ENCODE measurements around the gene MAN2A2. TPM values are rescaled to one million over a fixed set of nuclear protein-coding genes. Genes with fewer than 3 reads are reported as not detected.

The MAN2A2 gene
- total and polyA plus RNA-seq, 9 of the 15 experiments (the other 6 are each of a cell fraction or from before 2014, with no cell fraction given): 7.3 to 151 (median 43.4) TPM

DNA sequence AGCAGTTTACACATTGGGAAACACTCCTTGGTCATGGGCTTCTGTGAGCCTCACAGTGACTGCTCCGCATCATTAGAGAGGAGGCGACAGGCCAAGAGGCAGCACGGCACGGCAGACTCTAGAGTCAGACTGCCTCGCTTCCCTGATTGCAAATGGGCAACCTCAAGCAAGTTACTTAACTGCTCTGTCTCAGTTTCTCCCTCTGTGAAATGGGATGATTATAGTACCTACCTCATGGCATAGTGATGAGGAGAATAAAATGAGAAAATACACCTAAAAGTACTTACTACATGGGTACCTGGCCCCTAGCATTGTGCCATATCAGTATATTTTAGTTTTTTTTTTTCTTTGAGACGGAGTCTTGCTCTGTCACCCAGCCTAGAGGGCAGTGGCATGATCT, 47.6 kb downstream of the MAN2A2 start:
- ATAC-seq (no peak), DNase-seq (ENCODE audit: extremely low read depth in 1 of 4, low spot score in 3 of 4) (no peak), FAIRE-seq (no peak)
- no peak overlapping the region for H3K4me3 ChIP-seq
- peaks cover 19 to 56% of the 10 kb centered on the region in 2 experiments; a peak in 4 of 5 replicates for H3K4me1 ChIP-seq (replicated peaks in 1 of 2; ENCODE audit: control insufficient read depth in 2 of 2, insufficient read depth in 2 of 2, low read length in 2 of 2)
- peaks cover 3% of the 10 kb centered on the region for H3K9me1 ChIP-seq (ENCODE audit: control insufficient read depth, insufficient read depth, low read length)
- peaks cover 76% of the 10 kb centered on the region for H3K36me3 ChIP-seq (ENCODE audit: control insufficient read depth, insufficient read depth, low read length)
- in situ Hi-C loops (cut with MboI) (no loop called here), intact Hi-C loops (cut with micrococcal nuclease) (no loop called here)
- H3K9me3 ChIP-seq (replicated peaks; ENCODE audit: control insufficient read depth, insufficient read depth, low read depth, low read length): no peaks in the 10 kb centered on the region
- no peaks in the 10 kb centered on the region for H3K27me3 ChIP-seq (ENCODE audit: control insufficient read depth in 2 of 2, insufficient read depth in 2 of 2, low read length in 2 of 2)
- H2AFZ ChIP-seq (ENCODE audit: low read depth, low read length): no peak overlapping the region
- H3K4me2 ChIP-seq (ENCODE audit: insufficient read depth, low read length): no peak overlapping the region
- 90% methylated on average over 6 of the region's 6 CpGs for WGBS (ENCODE audit: insufficient coverage, low coverage, missing lambda C conversion rate)
- no peak overlapping the region for H3K9ac ChIP-seq (ENCODE audit: insufficient read depth in 1 of 2, low read depth in 2 of 2, low read length in 2 of 2)
- H3K79me2 ChIP-seq (ENCODE audit: control insufficient read depth, insufficient read depth, low read length): peaks cover 6% of the 10 kb centered on the region
- no TSS peak for BruUV-seq (replicated peaks)
- ChIA-PET POLR2A (interaction anchor here (2.4 to 2.5 kb wide), 2 partner anchors 8 to 18 kb away, joined by 13 to 20 read pairs; partner anchors contain the start of gene HDDC3), CTCF (ENCODE audit: low intra/inter-chr PET ratio) (no interaction called here)
- TF ChIP-seq NCOA4 (IDR thresholded peaks at IDR 0.05; ENCODE audit: partially characterized antibody): no peak
- no peak for TF ChIP-seq SIN3A (IDR thresholded peaks at IDR 0.05; ENCODE audit: borderline replicate concordance in 2 of 2, control insufficient read depth in 1 of 2, low read depth in 2 of 2, low read length in 2 of 2)
- TF ChIP-seq, protein P1, sequence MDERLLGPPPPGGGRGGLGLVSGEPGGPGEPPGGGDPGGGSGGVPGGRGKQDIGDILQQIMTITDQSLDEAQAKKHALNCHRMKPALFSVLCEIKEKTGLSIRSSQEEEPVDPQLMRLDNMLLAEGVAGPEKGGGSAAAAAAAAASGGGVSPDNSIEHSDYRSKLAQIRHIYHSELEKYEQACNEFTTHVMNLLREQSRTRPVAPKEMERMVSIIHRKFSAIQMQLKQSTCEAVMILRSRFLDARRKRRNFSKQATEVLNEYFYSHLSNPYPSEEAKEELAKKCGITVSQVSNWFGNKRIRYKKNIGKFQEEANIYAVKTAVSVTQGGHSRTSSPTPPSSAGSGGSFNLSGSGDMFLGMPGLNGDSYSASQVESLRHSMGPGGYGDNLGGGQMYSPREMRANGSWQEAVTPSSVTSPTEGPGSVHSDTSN (CRISPR knock-in tag; IDR thresholded peaks at IDR 0.05; ENCODE audit: low read depth): no peak
- TF ChIP-seq, protein P1 (tag; conservative IDR thresholded peaks at IDR 0.05; ENCODE audit: low read depth): no peak
- TF ChIP-seq MTF1 (CRISPR knock-in tag; IDR thresholded peaks at IDR 0.05; ENCODE audit: borderline replicate concordance): no peak
- no peak for TF ChIP-seq SRF (CRISPR knock-in tag; IDR thresholded peaks at IDR 0.05)
- TF ChIP-seq SRSF9 (IDR thresholded peaks at IDR 0.05; ENCODE audit: borderline replicate concordance, low read depth, low read length): no peak
- no peak for TF ChIP-seq POLR2G (IDR thresholded peaks at IDR 0.05; ENCODE audit: low read depth, low read length)
- TF ChIP-seq GATAD2B (IDR thresholded peaks at IDR 0.05; ENCODE audit: borderline replicate concordance): no peak
- peak; percentile 51; the same call in 1 of the 2 replicates for TF ChIP-seq BCOR (IDR thresholded peaks at IDR 0.05)
- peak; percentile 67 for TF ChIP-seq RBM25 (IDR thresholded peaks at IDR 0.05; ENCODE audit: low read depth, low read length, severe bottlenecking)
- TF ChIP-seq ELF2 (CRISPR knock-in tag; IDR thresholded peaks at IDR 0.05): no peak
- H4K20me1 ChIP-seq (replicated peaks; ENCODE audit: control insufficient read depth, insufficient read depth, low read length): 0 out of 2 replicates have a peak, but pooled peaks cover 5% of the 10 kb centered on the region
- H3K27ac ChIP-seq (ENCODE audit: extremely low read depth, low read depth, low read length): no peak overlapping the region
